HEK293 (cell line): ENCODE data around the gene SREBF1.

ENCODE experiments used
- EGR2 ChIP-seq: fragments of 450-650 bp; formaldehyde crosslinking; IDR thresholded peaks from 2 replicates; pipeline ENCODE4 v1.5.1; 2016; ENCODE audit warnings: low read depth, missing biosample characterization, missing genetic modification characterization
- ELK4 ChIP-seq: IDR thresholded peaks from 2 replicates; pipeline ENCODE4 v1.6.1; 2011; ENCODE audit warnings: mild to moderate bottlenecking, low read depth, low read length, borderline replicate concordance
- HOXA7 ChIP-seq: sonication (generic); formaldehyde crosslinking; IDR thresholded peaks from 2 replicates; pipeline ENCODE4 v1.8.1; 2022; ENCODE audit warnings: missing genetic modification reagents, borderline replicate concordance
- INSM2 ChIP-seq: fragments of 450-650 bp; formaldehyde crosslinking; IDR thresholded peaks from 2 replicates; pipeline ENCODE4 v1.5.1; 2016; ENCODE audit warnings: missing biosample characterization, missing genetic modification characterization
- PRDM4 ChIP-seq: fragments of 450-650 bp; formaldehyde crosslinking; IDR thresholded peaks from 2 replicates; pipeline ENCODE4 v1.5.1; 2017; ENCODE audit warnings: missing biosample characterization, missing genetic modification characterization
- ZBTB21 ChIP-seq: fragments of 450-650 bp; formaldehyde crosslinking; IDR thresholded peaks from 2 replicates; pipeline ENCODE4 v1.5.1; 2017; ENCODE audit warnings: missing biosample characterization, missing genetic modification characterization
- ZEB2 ChIP-seq: fragments of 450-650 bp; formaldehyde crosslinking; IDR thresholded peaks from 2 replicates; pipeline ENCODE4 v1.5.1; 2016; ENCODE audit warnings: missing biosample characterization, missing genetic modification characterization
- ZFP3 ChIP-seq: fragments of 450-650 bp; formaldehyde crosslinking; IDR thresholded peaks from 2 replicates; pipeline ENCODE4 v1.5.1; 2016; ENCODE audit warnings: low read depth, missing biosample characterization, missing genetic modification characterization
- ZIC2 ChIP-seq: fragments of 450-650 bp; formaldehyde crosslinking; IDR thresholded peaks from 2 replicates; pipeline ENCODE4 v1.5.1; 2016; ENCODE audit warnings: missing biosample characterization, missing genetic modification characterization
- ZNF146 ChIP-seq: fragments of 450-650 bp; formaldehyde crosslinking; IDR thresholded peaks from 2 replicates; pipeline ENCODE4 v1.5.1; 2016; ENCODE audit warnings: missing biosample characterization, missing genetic modification characterization
- ZNF221 ChIP-seq: fragments of 450-650 bp; formaldehyde crosslinking; IDR thresholded peaks from 2 replicates; pipeline ENCODE4 v1.5.1; 2017; ENCODE audit warnings: missing biosample characterization, missing genetic modification characterization, borderline replicate concordance
- ZNF26 ChIP-seq: fragments of 450-650 bp; formaldehyde crosslinking; IDR thresholded peaks from 2 replicates; pipeline ENCODE4 v1.5.1; 2016; ENCODE audit warnings: missing biosample characterization, missing genetic modification characterization
- ZNF473 ChIP-seq: fragments of 450-650 bp; formaldehyde crosslinking; IDR thresholded peaks from 2 replicates; pipeline ENCODE4 v1.5.1; 2017; ENCODE audit warnings: missing biosample characterization, missing genetic modification characterization
- ZNF558 ChIP-seq: fragments of 450-650 bp; formaldehyde crosslinking; IDR thresholded peaks from 2 replicates; pipeline ENCODE4 v1.5.1; 2016; ENCODE audit warnings: missing biosample characterization, missing genetic modification characterization
- ZNF600 ChIP-seq: fragments of 450-650 bp; formaldehyde crosslinking; IDR thresholded peaks from 2 replicates; pipeline ENCODE4 v1.5.1; 2016; ENCODE audit warnings: missing biosample characterization, missing genetic modification characterization
- ZNF623 ChIP-seq: fragments of 450-650 bp; formaldehyde crosslinking; IDR thresholded peaks from 2 replicates; pipeline ENCODE4 v1.5.1; 2016; ENCODE audit warnings: missing biosample characterization, missing genetic modification characterization
- ZNF624 ChIP-seq: fragments of 450-650 bp; formaldehyde crosslinking; IDR thresholded peaks from 2 replicates; pipeline ENCODE4 v1.5.1; 2017; ENCODE audit warnings: missing biosample characterization, missing genetic modification characterization
- ZNF639 ChIP-seq: fragments of 450-650 bp; formaldehyde crosslinking; IDR thresholded peaks from 2 replicates; pipeline ENCODE4 v1.5.1; 2016; ENCODE audit warnings: missing biosample characterization, missing genetic modification characterization
- ZNF660 ChIP-seq: fragments of 450-650 bp; IDR thresholded peaks from 2 replicates; pipeline ENCODE4 v1.5.1; 2018; ENCODE audit warnings: missing biosample characterization, mild to moderate bottlenecking, missing genetic modification characterization
- ZNF670 ChIP-seq: fragments of 450-650 bp; formaldehyde crosslinking; IDR thresholded peaks from 2 replicates; pipeline ENCODE4 v1.5.1; 2016; ENCODE audit warnings: missing biosample characterization, missing genetic modification characterization, low read depth
- ZNF692 ChIP-seq: fragments of 450-650 bp; formaldehyde crosslinking; IDR thresholded peaks from 2 replicates; pipeline ENCODE4 v1.5.1; 2016; ENCODE audit warnings: missing biosample characterization, missing genetic modification characterization
- ZNF843 ChIP-seq: fragments of 450-650 bp; formaldehyde crosslinking; IDR thresholded peaks from 2 replicates; pipeline ENCODE4 v1.5.1; 2016; ENCODE audit warnings: missing biosample characterization, missing genetic modification characterization
- ZSCAN18 ChIP-seq: fragments of 450-650 bp; formaldehyde crosslinking; IDR thresholded peaks from 2 replicates; pipeline ENCODE4 v1.5.1; 2016; ENCODE audit warnings: missing biosample characterization, missing genetic modification characterization
- ZSCAN5A ChIP-seq: fragments of 450-650 bp; formaldehyde crosslinking; IDR thresholded peaks from 2 replicates; pipeline ENCODE4 v1.5.1; 2016; ENCODE audit warnings: missing biosample characterization, missing genetic modification characterization
- ZXDB ChIP-seq: fragments of 450-650 bp; formaldehyde crosslinking; IDR thresholded peaks from 2 replicates; pipeline ENCODE4 v1.5.1; 2016; ENCODE audit warnings: missing biosample characterization, missing genetic modification characterization

The SREBF1 gene

GRCh38 chr17:17826942-17827785 lies 9.6 kb downstream of the SREBF1 start (continued):
- TF ChIP-seq ZSCAN18 (tag by site-specific recombination), result no peak
- TF ChIP-seq EGR2 (tag by site-specific recombination), result peak; percentile 90
- TF ChIP-seq ZNF670 (tag by site-specific recombination), result no peak
- TF ChIP-seq ZNF624 (tag by site-specific recombination), result no peak
- TF ChIP-seq ZNF26 (tag by site-specific recombination), result no peak
- no peak for TF ChIP-seq ZBTB21 (tag by site-specific recombination)
- TF ChIP-seq ZXDB (tag by site-specific recombination), result no peak
- peak; percentile 93 for TF ChIP-seq ZNF623 (tag by site-specific recombination)
- TF ChIP-seq ZEB2 (tag by site-specific recombination), result no peak
- no peak for TF ChIP-seq ZNF660 (tag by site-specific recombination)
- TF ChIP-seq ZNF558, result no peak
- no peak for TF ChIP-seq ZNF221 (tag by site-specific recombination)
- no peak for TF ChIP-seq ZNF692 (tag by site-specific recombination)
- no peak for TF ChIP-seq ELK4
- TF ChIP-seq INSM2 (tag by site-specific recombination), result no peak
- TF ChIP-seq ZNF473 (tag by site-specific recombination), result no peak
- TF ChIP-seq ZIC2 (tag by site-specific recombination), result no peak
- no peak for TF ChIP-seq HOXA7 (CRISPR knock-in tag)
- TF ChIP-seq ZFP3, result no peak
- no peak for TF ChIP-seq ZNF146 (tag by site-specific recombination)
- peak; percentile 23; the same call in 1 of the 2 replicates for TF ChIP-seq ZNF600
- TF ChIP-seq ZSCAN5A, result no peak
- TF ChIP-seq PRDM4 (tag by site-specific recombination), result no peak
- TF ChIP-seq ZNF639 (tag by site-specific recombination), result no peak
- no peak for TF ChIP-seq ZNF843 (tag by site-specific recombination)
